ENCODE data around the gene GARNL3.

- TF ChIP-seq POLR2AphosphoS5 (IDR thresholded peaks at IDR 0.05; ENCODE audit: low read depth, low read length) (no peak), SIN3A (IDR thresholded peaks at IDR 0.05; ENCODE audit: borderline replicate concordance, insufficient read depth, low read length) (no peak)
These were observed 163.8 kb downstream of the GARNL3 start for GRCh38 chr9:127428348-127428747.

Measured in PFSK-1 (cell line).